IMR-90 (cell line): ENCODE measurements around the gene NDUFB3. TPM values are rescaled to one million over a fixed set of nuclear protein-coding genes. Genes with fewer than 3 reads are reported as not detected.

Experiments
- ATAC-seq: fragments of 200-7000 bp; cut with Tn5 transposase; 2 replicates; pipeline ENCODE4 v1.9.1; 2020; ENCODE audit warnings: low read depth, mild to moderate bottlenecking, moderate library complexity
- BruUV-seq: library from RNA; stranded (reverse); fragments of 400-500 nt; replicated peaks from 2 replicates; lab custom pipeline; 2021; lab: Mats Ljungman, UMichigan
- CTCF ChIA-PET: fragments of 300-600 bp; formaldehyde crosslinking; extraction: SDS; loops from one replicate; lab custom pipeline; 2021; ENCODE audit warnings: antibody characterized with exemption; lab: Yijun Ruan, JAX
- POLR2A ChIA-PET: fragments of 300-600 bp; sonication (Branson Sonifier 250); formaldehyde crosslinking; loops from one replicate; lab custom pipeline; 2022; ENCODE audit warnings: antibody characterized with exemption; ENCODE audit not compliant: unreplicated experiment; lab: Charles Lee
- DNase-seq: peaks from one replicate; pipeline ENCODE4 v3.0.0; 2013
- H2AFZ ChIP-seq: replicated peaks from 2 replicates; pipeline ENCODE3; 2013; ENCODE audit warnings: low read length, mild to moderate bottlenecking; ENCODE audit not compliant: poor library complexity
- H2AK5ac ChIP-seq: 2 replicates; pipeline ENCODE4 v1.6.1; 2013; ENCODE audit warnings: low read depth, low read length, inconsistent platforms
- H2AK9ac ChIP-seq: replicated peaks from 2 replicates; pipeline ENCODE3; 2013; ENCODE audit warnings: mild to moderate bottlenecking, low read depth, low read length, moderate library complexity; ENCODE audit not compliant: poor library complexity
- H2BK120ac ChIP-seq: 2 replicates; pipeline ENCODE4 v1.6.1; 2013; ENCODE audit warnings: low read depth, low read length, inconsistent platforms
- H2BK15ac ChIP-seq: 3 replicates; pipeline ENCODE4 v1.6.1; 2013; ENCODE audit warnings: low read depth, low read length, inconsistent platforms
- H2BK20ac ChIP-seq: 2 replicates; pipeline ENCODE4 v1.6.1; 2013; ENCODE audit warnings: low read depth, mild to moderate bottlenecking, inconsistent platforms, low read length, moderate library complexity
- H2BK5ac ChIP-seq: 2 replicates; pipeline ENCODE4 v1.6.1; 2013; ENCODE audit warnings: mild to moderate bottlenecking, low read depth, low read length, inconsistent platforms; ENCODE audit not compliant: poor library complexity, severe bottlenecking
- H3K14ac ChIP-seq: replicated peaks from 2 replicates; pipeline ENCODE4 v1.6.1; 2013; ENCODE audit warnings: low read depth, low read length, inconsistent platforms
- H3K18ac ChIP-seq: 2 replicates; pipeline ENCODE4 v1.6.1; 2013; ENCODE audit warnings: low read depth, low read length, control low read depth
- H3K23ac ChIP-seq: 2 replicates; pipeline ENCODE4 v1.6.1; 2013; ENCODE audit warnings: low read depth, low read length, inconsistent platforms
- H3K27ac ChIP-seq: 2 replicates; pipeline ENCODE4 v1.5.1; 2013; ENCODE audit warnings: mild to moderate bottlenecking, control low read depth, low read length; ENCODE audit not compliant: insufficient read depth
- H3K27me3 ChIP-seq: 2 replicates; pipeline ENCODE4 v1.6.1; 2013; ENCODE audit warnings: low read length; ENCODE audit not compliant: control insufficient read depth, insufficient read depth
- H3K36me3 ChIP-seq: 2 replicates; pipeline ENCODE4 v1.6.1; 2013; ENCODE audit warnings: low read length, mixed read lengths; ENCODE audit not compliant: control insufficient read depth, insufficient read depth
- H3K4ac ChIP-seq: 2 replicates; pipeline ENCODE4 v1.6.1; 2013; ENCODE audit warnings: low read depth, low read length, inconsistent platforms
- H3K4me1 ChIP-seq: 2 replicates; pipeline ENCODE4 v1.6.1; 2013; ENCODE audit warnings: low read length, mixed read lengths; ENCODE audit not compliant: control insufficient read depth, insufficient read depth
- H3K4me2 ChIP-seq: 2 replicates; pipeline ENCODE4 v1.6.1; 2013; ENCODE audit warnings: low read depth, mild to moderate bottlenecking, control low read depth, low read length, moderate library complexity
- H3K4me3 ChIP-seq: 2 replicates; pipeline ENCODE4 v1.5.1; 2013; ENCODE audit warnings: low read depth, mild to moderate bottlenecking, control low read depth, low read length, moderate library complexity; ENCODE audit not compliant: insufficient read depth
- H3K56ac ChIP-seq: 2 replicates; pipeline ENCODE4 v1.6.1; 2013; ENCODE audit warnings: low read length, inconsistent platforms; ENCODE audit not compliant: insufficient read depth; ENCODE audit errors: extremely low read depth
- H3K79me1 ChIP-seq, 2 experiments: 2 replicates each; pipeline ENCODE4 v1.6.1; 2013; ENCODE audit warnings: low read length in 2 of 2, inconsistent platforms in 1 of 2, low read depth in 1 of 2
- H3K9ac ChIP-seq: 2 replicates; pipeline ENCODE4 v1.6.1; 2013; ENCODE audit warnings: low read depth, low read length, control low read depth
- H3K9me1 ChIP-seq: 2 replicates; pipeline ENCODE4 v1.6.1; 2013; ENCODE audit warnings: low read length, inconsistent platforms; ENCODE audit not compliant: insufficient read depth
- H3K9me3 ChIP-seq: 2 replicates; pipeline ENCODE4 v1.6.1; 2013; ENCODE audit warnings: low read length; ENCODE audit not compliant: control insufficient read depth, insufficient read depth
- H4K20me1 ChIP-seq: 2 replicates; pipeline ENCODE4 v1.6.1; 2013; ENCODE audit warnings: low read length, inconsistent platforms; ENCODE audit not compliant: insufficient read depth
- H4K5ac ChIP-seq: 2 replicates; pipeline ENCODE4 v1.6.1; 2013; ENCODE audit warnings: mild to moderate bottlenecking, low read depth, low read length, control low read depth
- H4K8ac ChIP-seq, 2 experiments: 2 replicates each; pipeline ENCODE4 v1.6.1; 2013; ENCODE audit warnings: low read depth in 2 of 2, low read length in 2 of 2, control low read depth in 1 of 2, inconsistent platforms in 1 of 2
- H4K91ac ChIP-seq: 2 replicates; pipeline ENCODE4 v1.6.1; 2013; ENCODE audit warnings: low read depth, low read length, inconsistent platforms; ENCODE audit not compliant: insufficient read depth
- RAD21 ChIP-seq: IDR thresholded peaks from 2 replicates; pipeline ENCODE4 v1.6.1; 2012; ENCODE audit warnings: low read length, improper control_type of control experiment
- WGBS, 2 experiments: methylation state at CpG; one replicate each; pipeline versions ENCODE4 v1.1.5 to v1.1.7; 2013; ENCODE audit warnings: missing lambda C conversion rate in 2 of 2; ENCODE audit not compliant: insufficient read length in 1 of 2; ENCODE audit errors: extremely low coverage in 2 of 2; 5-methylcytosine and 5-hydroxymethylcytosine counted together
- dilution Hi-C: fragments of 300-500 bp; cut with HindIII; formaldehyde crosslinking; loops from one replicate; pipeline ENCODE4 v1.14.3; 2018; ENCODE audit warnings: low sequenced_read_pairs; ENCODE audit not compliant: unreplicated experiment
- in situ Hi-C: fragments of 300-500 bp; cut with MboI; formaldehyde crosslinking; loops from 3 replicates; pipeline ENCODE4 v1.14.3; 2019; ENCODE audit warnings: low sequenced_read_pairs, inconsistent platforms, mixed read lengths
- intact Hi-C: fragments of 100-400 bp; cut with micrococcal nuclease; formaldehyde crosslinking; loops from 2 replicates; pipeline ENCODE4 v1.10.0; 2022
- polyA plus RNA-seq, 3 experiments: library from polyadenylated mRNA; depleted of rRNA; stranded (reverse); fragments of >200 nt; gene quantifications; 2 replicates each; pipeline ENCODE4 v1.2.3, GENCODE V29; 2012; ENCODE audit warnings: low replicate concordance in 1 of 3
- total RNA-seq: library from RNA; depleted of rRNA; stranded (reverse); fragments of >200 nt; gene quantifications from 2 replicates; pipeline ENCODE4 v1.2.3, GENCODE V29; 2012

The NDUFB3 gene
- total and polyA plus RNA-seq, 2 of the 4 experiments (the other 2 are of a cell fraction) = 41.0 to 98.7 TPM

- DNase-seq (no peak), ATAC-seq (no peak)
- no peak overlapping the region for H4K91ac ChIP-seq
- H3K79me1 ChIP-seq = peaks cover 23 to 53% of the 10 kb centered on the region in 2 experiments
- peaks cover 6% of the 10 kb centered on the region for H3K36me3 ChIP-seq
- intact Hi-C loops = no loop called here
- H3K9ac ChIP-seq = no peak overlapping the region
- peaks cover 3% of the 10 kb centered on the region; the same call in 1 of the 2 replicates for H4K20me1 ChIP-seq
- H3K4ac ChIP-seq = no peak overlapping the region
- no peak overlapping the region for H3K18ac ChIP-seq
- POLR2A ChIA-PET = no interaction called here
- H2BK120ac ChIP-seq = no peak overlapping the region
- H3K4me3 ChIP-seq = no peak overlapping the region
- H2BK15ac ChIP-seq = no peak overlapping the region
- no peak overlapping the region for H4K5ac ChIP-seq
- TF ChIP-seq RAD21 = no peak
- H2BK20ac ChIP-seq = no peak overlapping the region
- no peak overlapping the region for H4K8ac ChIP-seq
- no peak overlapping the region for H3K14ac ChIP-seq
- H2BK5ac ChIP-seq = no peak overlapping the region
- H3K4me1 ChIP-seq = no peaks in the 10 kb centered on the region
- no TSS peak for BruUV-seq
- H3K9me3 ChIP-seq = no peaks in the 10 kb centered on the region
- no peak overlapping the region for H3K23ac ChIP-seq
- H3K9me1 ChIP-seq = peaks cover 3% of the 10 kb centered on the region; the same call in 1 of the 2 replicates
- H3K27ac ChIP-seq = no peak overlapping the region
- dilution Hi-C loops = no loop called here
- no peaks in the 10 kb centered on the region for H3K27me3 ChIP-seq
- H2AK9ac ChIP-seq = no peak overlapping the region
- no peak overlapping the region for H2AK5ac ChIP-seq
- 80% methylated on average over 1 of the region's 11 CpGs; no CpG with 5 or more reads in 1 of the 2 experiments for WGBS, 2 experiments
- H3K56ac ChIP-seq = no peak overlapping the region
- in situ Hi-C loops = no loop called here
- no peak overlapping the region for H2AFZ ChIP-seq
- CTCF ChIA-PET = no interaction called here
- H3K4me2 ChIP-seq = no peak overlapping the region
Measured at GRCh38 chr2:201049455-201049854, 22.3 kb upstream of the NDUFB3 start.
